ENCODE data around the gene ATOX1. TPM values are rescaled to one million over a fixed set of nuclear protein-coding genes. Genes with fewer than 3 reads are reported as not detected.

ATOX1 gene
- total and polyA plus RNA-seq, 2 of the 8 experiments (the other 6 are each of a cell fraction or from before 2014, with no cell fraction given): 79.9 to 232 TPM

GRCh38 chr5:151724360-151724759 lies 34.1 kb downstream of the ATOX1 start (continued):
- TF ChIP-seq CTCF (IDR thresholded peaks at IDR 0.05; ENCODE audit: control extremely low read depth in 1 of 3, insufficient read depth in 1 of 3, low read depth in 1 of 3, low read length in 3 of 3) (no peak), SP1 (IDR thresholded peaks at IDR 0.05; ENCODE audit: low read depth, low read length) (no peak), KDM1A (IDR thresholded peaks at IDR 0.05; ENCODE audit: borderline replicate concordance, low read length) (no peak), RXRA (IDR thresholded peaks at IDR 0.05; ENCODE audit: insufficient read depth, low read depth, low read length) (no peak), NANOG (IDR thresholded peaks at IDR 0.05; ENCODE audit: insufficient read depth, low read depth, low read length, poor library complexity, severe bottlenecking) (no peak), TAF1 (IDR thresholded peaks at IDR 0.05; ENCODE audit: low read depth, low read length) (no peak), EZH2 (IDR thresholded peaks at IDR 0.05; ENCODE audit: low read depth, low read length, severe bottlenecking) (no peak), PHF8 (conservative IDR thresholded peaks at IDR 0.05; ENCODE audit: low read depth, low read length) (no peak), YY1 (IDR thresholded peaks at IDR 0.05; ENCODE audit: low read depth, low read length) (no peak), SP4 (IDR thresholded peaks at IDR 0.05; ENCODE audit: low read length) (no peak), SIRT6 (IDR thresholded peaks at IDR 0.05; ENCODE audit: low read length) (no peak)

Measured in H1 (cell line).